ENCODE data around the gene MSN. TPM values are rescaled to one million over a fixed set of nuclear protein-coding genes. Genes with fewer than 3 reads are reported as not detected.

The MSN gene
- total RNA-seq, 2 experiments from 2014 or later: 489 to 610 TPM

DNA sequence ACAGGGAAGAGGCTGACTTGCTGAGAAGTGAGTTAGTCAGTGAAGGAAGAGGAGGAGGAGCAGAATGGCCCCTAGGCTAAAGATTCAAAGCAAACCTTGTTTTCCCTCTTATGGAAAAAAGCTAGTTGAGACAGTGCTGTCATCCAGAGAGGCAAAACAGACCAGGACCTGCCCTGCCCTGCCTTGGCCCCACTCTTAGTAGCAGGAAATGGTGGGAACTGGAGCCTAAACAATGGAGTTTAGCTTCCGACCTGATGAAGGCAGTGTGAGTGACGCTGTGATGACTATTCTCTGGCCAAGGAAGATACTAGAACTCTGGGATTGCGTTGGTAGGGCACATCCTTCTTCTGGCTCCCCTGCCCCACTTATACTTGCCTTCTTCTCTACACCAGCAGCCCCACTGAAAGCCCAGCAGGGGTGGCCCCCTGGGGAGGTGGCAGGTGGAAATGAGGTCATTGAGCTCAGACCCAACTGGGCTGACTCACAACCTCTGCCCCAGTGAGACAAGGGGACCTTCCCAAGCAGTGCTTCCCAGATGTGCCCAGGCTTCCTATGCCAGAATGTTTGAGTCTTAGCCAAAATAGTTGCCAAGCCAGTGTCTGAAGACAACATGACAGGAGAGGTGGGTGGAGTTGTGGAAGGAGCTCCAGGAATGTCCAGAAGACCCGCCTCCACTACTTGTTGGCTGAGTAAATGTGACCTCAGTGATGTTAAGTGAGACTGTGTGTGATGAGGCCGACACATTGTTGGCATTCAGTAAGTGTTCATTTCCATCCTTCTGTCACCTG lies 38.8 kb downstream of the MSN start:
- CTCF ChIA-PET: interaction anchor here (1.0 to 1.3 kb wide), 6 partner anchors 10 to 110 kb away, joined by 3 to 5 read pairs (median 4); no protein-coding TSS in a partner anchor
- DNase-seq: peak; percentile 60
- Mint-ChIP-seq H3K27ac (peak overlapping the region; percentile 87), H3K4me3 (peak overlapping the region; percentile 53), H3K36me3 (peaks cover 46% of the 10 kb centered on the region), H3K9me3 (ENCODE audit: low read depth) (no peaks in the 10 kb centered on the region), H3K27me3 (no peaks in the 10 kb centered on the region), H3K4me1 (peaks cover 70% of the 10 kb centered on the region)
- ATAC-seq: peak; percentile 69

DNA sequence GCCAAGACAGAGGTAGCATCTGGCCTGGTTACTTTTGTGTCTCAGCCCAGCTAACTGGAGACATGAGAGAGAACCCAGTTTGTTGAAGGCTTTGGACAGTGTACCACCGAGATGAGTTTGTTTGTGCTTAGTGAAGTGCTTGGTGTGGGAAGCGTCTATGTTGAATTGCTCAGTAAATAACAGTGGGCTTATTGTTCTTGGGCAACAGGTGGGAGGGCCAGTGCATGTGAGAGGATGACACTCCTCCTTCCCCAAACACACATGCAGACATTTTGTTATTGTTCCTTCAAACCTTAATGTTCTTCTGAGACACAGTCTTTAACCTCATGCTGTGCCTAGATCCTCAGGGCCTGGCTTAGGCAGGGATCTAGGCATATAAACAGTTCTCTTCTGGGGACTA lies 39.7 kb downstream of the MSN start:
- Mint-ChIP-seq H3K4me1 (peaks cover 68% of the 10 kb centered on the region), H3K27ac (peak overlapping the region; percentile 87), H3K36me3 (peaks cover 47% of the 10 kb centered on the region), H3K27me3 (no peaks in the 10 kb centered on the region), H3K4me3 (no peak overlapping the region), H3K9me3 (ENCODE audit: low read depth) (no peaks in the 10 kb centered on the region)
- ATAC-seq: no peak
- CTCF ChIA-PET: interaction anchor here (1.2 to 1.5 kb wide), 4 partner anchors 10 to 111 kb away, joined by 3 to 5 read pairs (median 4); no protein-coding TSS in a partner anchor
- no peak for DNase-seq

DNA sequence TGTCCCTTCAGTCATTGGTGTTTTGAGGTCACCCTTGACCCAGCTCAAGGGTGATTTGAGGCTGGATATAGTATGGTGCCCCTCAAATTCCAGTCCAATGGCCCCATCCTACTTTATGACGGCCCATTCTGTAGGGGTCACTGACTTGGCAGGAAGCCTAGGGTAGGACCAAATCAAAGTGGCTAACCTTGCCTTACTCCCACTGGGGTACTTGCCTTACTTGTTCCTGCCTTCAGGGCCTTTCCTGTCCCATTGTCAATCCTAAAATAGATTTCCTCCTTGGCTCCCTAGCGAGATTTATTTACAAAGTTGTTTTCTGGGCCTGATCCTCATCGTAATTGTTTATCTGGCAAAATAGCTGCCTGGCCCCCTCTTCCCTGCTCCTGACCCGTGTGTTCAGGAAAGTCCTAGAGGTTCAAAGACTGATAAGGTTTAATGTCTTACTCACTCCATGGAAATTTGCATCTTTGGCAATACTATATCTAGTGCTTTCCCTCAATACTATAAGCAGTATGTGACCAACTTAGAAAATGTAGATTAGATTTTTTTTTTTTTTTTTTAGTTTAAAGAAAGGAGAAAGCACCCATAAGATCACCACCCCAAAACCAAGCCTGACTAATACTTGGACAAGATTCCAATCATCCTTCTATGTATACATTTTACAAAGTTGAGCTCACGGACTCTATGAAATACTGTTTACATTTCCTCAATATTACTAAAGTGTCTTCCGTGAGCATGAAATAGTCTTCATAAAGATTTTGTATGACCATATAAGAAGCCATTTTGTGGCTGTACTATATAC lies 44.8 kb downstream of the MSN start:
- no peaks in the 10 kb centered on the region for H3K27me3 Mint-ChIP-seq
- no peak overlapping the region for H3K27ac Mint-ChIP-seq
- peaks cover 44% of the 10 kb centered on the region for H3K36me3 Mint-ChIP-seq
- CTCF ChIA-PET: interaction anchor here (0.6 kb wide), 1 partner anchor 8 kb away, joined by 3 read pairs; no protein-coding TSS in a partner anchor
- H3K9me3 Mint-ChIP-seq (ENCODE audit: low read depth): no peaks in the 10 kb centered on the region
- no peak for DNase-seq
- peaks cover 51% of the 10 kb centered on the region for H3K4me1 Mint-ChIP-seq
- no peak overlapping the region for H3K4me3 Mint-ChIP-seq
- ATAC-seq: no peak

DNA sequence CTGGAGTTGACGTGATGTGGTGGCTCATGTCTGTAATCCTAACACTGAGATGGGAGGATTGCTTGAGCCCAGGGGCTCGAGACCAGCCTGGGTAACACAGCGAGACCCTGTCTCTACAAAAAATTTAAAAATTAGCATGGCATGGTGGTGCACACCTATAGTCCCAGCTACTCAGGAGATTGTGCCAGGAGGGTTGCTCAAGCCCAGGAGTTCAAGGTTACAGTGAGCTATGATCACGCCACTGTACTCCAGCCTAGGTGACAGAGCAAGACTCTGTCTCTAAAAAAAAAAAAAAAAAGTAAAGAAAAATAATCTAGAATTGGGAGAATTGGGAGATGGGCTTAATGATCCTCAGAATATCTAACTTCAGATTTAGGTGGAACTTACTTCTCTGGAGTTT lies 51.1 kb downstream of the MSN start:
- CTCF ChIA-PET: interaction anchor here (1.0 to 2.3 kb wide), 3 partner anchors 11 to 19 kb away, joined by 3 to 5 read pairs (median 4); no protein-coding TSS in a partner anchor
- H3K36me3 Mint-ChIP-seq: peaks cover 62% of the 10 kb centered on the region
- ATAC-seq (no peak), DNase-seq (no peak)
- no peak overlapping the region for H3K4me3 Mint-ChIP-seq
- no peak overlapping the region for H3K27ac Mint-ChIP-seq
- H3K4me1 Mint-ChIP-seq: peaks cover 82% of the 10 kb centered on the region
- no peaks in the 10 kb centered on the region for H3K27me3 Mint-ChIP-seq
- H3K9me3 Mint-ChIP-seq (ENCODE audit: low read depth): no peaks in the 10 kb centered on the region

DNA sequence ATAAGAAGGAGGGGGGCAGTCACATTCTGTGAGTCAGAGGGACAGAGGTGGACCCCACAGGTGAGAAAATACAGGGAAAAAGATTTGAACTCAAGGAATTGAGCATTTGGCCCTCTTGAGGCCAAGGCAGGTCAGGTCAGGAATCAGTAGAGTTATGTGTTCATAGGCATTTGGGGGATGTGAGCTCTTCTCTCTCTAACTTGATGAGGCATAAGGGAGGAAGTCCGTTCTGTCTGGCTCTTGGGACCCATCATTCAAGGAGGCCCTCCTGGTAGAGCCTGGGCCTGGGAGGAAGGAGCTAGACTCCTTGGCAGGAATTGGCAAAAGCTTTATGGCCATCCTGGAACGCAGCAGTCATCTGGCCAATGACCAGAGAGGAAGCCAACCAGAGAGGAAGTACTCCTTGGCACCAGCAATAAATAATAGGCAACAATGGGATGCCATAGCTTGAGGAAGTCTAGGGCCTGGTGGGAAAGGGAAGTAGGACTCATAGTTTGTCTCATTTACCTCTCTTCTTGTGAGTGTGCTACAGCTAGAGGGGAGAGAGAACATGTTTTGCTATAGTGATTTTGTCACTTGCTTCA lies 53.0 kb downstream of the MSN start:
- H3K4me1 Mint-ChIP-seq: peaks cover 85% of the 10 kb centered on the region
- no peaks in the 10 kb centered on the region for H3K27me3 Mint-ChIP-seq
- ATAC-seq (no peak), DNase-seq (no peak)
- no peaks in the 10 kb centered on the region for H3K9me3 Mint-ChIP-seq (ENCODE audit: low read depth)
- H3K4me3 Mint-ChIP-seq: no peak overlapping the region
- CTCF ChIA-PET: interaction anchor here (0.9 to 1.0 kb wide), 2 partner anchors 15 to 23 kb away, joined by 3 to 4 read pairs; no protein-coding TSS in a partner anchor
- H3K27ac Mint-ChIP-seq: peak overlapping the region; percentile 96
- H3K36me3 Mint-ChIP-seq: peaks cover 72% of the 10 kb centered on the region

DNA sequence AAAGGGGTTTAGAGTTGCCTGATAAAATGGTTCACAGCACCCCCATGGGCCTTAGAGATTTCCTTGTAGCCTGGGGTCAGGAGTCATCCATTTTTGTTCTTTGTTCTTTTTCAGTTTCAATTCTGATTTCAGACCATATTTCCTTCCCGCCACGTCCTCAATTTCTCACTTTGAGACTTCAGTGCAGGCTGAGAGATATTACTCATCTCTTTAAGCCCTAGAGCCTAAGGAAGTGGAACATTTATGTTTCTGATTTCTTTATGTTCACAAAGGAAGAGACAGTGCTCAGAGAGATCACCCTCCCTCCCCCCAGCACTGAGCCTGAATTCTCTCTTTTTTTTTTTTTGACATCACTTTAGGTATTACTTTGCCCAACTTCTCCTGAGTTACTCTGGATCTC lies 56.3 kb downstream of the MSN start:
- H3K4me1 Mint-ChIP-seq: peaks cover 90% of the 10 kb centered on the region
- peak overlapping the region; percentile 96 for H3K27ac Mint-ChIP-seq
- no peaks in the 10 kb centered on the region for H3K9me3 Mint-ChIP-seq (ENCODE audit: low read depth)
- H3K36me3 Mint-ChIP-seq: peaks cover 72% of the 10 kb centered on the region
- DNase-seq: peak; percentile 67
- peak; percentile 88 for ATAC-seq
- no peaks in the 10 kb centered on the region for H3K27me3 Mint-ChIP-seq
- peak overlapping the region; percentile 56 for H3K4me3 Mint-ChIP-seq
- CTCF ChIA-PET: interaction anchor here (0.7 to 1.8 kb wide), 6 partner anchors 20 to 128 kb away, joined by 3 to 8 read pairs (median 4); no protein-coding TSS in a partner anchor

DNA sequence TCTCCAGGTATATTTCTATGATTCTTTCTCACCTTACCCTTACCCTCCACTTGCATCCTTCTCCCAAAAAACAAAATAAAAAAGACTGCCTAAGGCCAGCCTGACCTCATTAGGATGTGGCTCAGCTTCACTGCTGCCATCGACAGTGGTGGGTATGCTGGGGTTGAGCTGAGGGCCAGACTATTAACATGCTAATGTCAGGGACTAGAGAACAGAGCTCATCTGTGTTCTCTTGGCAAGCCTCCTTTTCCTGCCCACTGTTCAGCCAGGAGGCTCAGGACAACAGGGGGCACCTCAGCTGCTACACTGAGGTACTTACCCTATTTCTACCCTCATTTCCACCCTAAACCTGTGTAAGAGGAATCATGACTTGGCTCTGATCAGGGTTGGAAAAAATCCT lies 59.3 kb downstream of the MSN start:
- ATAC-seq (no peak), DNase-seq (no peak)
- no peak overlapping the region for H3K4me3 Mint-ChIP-seq
- peaks cover 76% of the 10 kb centered on the region for H3K36me3 Mint-ChIP-seq
- CTCF ChIA-PET: interaction anchor here (1.2 to 1.6 kb wide), 2 partner anchors 54 to 131 kb away, joined by 3 to 4 read pairs; no protein-coding TSS in a partner anchor
- peak overlapping the region; percentile 50 for H3K27ac Mint-ChIP-seq
- no peaks in the 10 kb centered on the region for H3K27me3 Mint-ChIP-seq
- no peaks in the 10 kb centered on the region for H3K9me3 Mint-ChIP-seq (ENCODE audit: low read depth)
- H3K4me1 Mint-ChIP-seq: peaks cover 85% of the 10 kb centered on the region

DNA sequence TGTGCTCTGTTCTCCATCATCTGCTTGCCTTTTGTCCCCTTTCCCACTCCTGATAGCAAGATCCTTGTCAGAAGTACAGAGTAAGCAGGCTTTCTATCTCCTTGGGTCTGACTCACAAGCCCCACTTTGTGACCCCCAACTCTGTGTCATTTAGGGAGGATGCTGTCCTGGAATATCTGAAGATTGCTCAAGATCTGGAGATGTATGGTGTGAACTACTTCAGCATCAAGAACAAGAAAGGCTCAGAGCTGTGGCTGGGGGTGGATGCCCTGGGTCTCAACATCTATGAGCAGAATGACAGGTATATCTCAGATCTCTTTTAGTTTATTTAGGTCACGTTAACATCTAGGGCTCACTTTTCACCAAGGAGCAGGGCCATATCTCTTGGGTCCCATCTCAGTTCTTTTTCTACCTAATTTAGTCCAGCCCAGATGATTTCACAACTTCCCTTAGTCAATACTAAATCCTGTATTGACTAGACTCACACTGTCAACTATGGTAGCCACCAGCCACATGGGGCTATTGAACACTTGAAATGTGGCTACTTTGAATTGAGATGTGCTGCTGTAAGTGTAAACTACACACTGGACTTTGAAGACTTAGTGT lies 64.3 kb downstream of the MSN start:
- peaks cover 48% of the 10 kb centered on the region for H3K4me1 Mint-ChIP-seq
- H3K27ac Mint-ChIP-seq: peak overlapping the region; percentile 10
- ATAC-seq (no peak), DNase-seq (no peak)
- H3K36me3 Mint-ChIP-seq: peaks cover 80% of the 10 kb centered on the region
- no peaks in the 10 kb centered on the region for H3K9me3 Mint-ChIP-seq (ENCODE audit: low read depth)
- no peak overlapping the region for H3K4me3 Mint-ChIP-seq
- no peaks in the 10 kb centered on the region for H3K27me3 Mint-ChIP-seq
- CTCF ChIA-PET: no interaction called here

DNA sequence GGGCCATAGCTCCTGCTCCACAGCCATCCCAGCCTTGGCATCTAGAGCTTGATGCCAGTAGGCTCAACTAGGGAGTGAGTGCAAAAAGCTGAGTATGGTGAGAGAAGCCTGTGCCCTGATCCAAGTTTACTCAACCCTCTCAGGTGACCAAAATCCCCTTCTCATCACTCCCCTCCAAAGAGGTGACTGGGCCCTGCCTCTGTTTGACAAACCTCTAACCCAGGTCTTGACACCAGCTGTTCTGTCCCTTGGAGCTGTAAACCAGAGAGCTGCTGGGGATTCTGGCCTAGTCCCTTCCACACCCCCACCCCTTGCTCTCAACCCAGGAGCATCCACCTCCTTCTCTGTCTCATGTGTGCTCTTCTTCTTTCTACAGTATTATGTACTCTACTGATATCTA lies 73.5 kb downstream of the MSN start:
- Mint-ChIP-seq H3K9me3 (ENCODE audit: low read depth) (no peaks in the 10 kb centered on the region), H3K4me1 (peaks cover 34% of the 10 kb centered on the region), H3K36me3 (peaks cover 63% of the 10 kb centered on the region), H3K27ac (no peak overlapping the region), H3K4me3 (no peak overlapping the region), H3K27me3 (no peaks in the 10 kb centered on the region)
- CTCF ChIA-PET: interaction anchor here (1.0 to 1.2 kb wide), 2 partner anchors 10 to 145 kb away, joined by 3 read pairs; no protein-coding TSS in a partner anchor
- no peak for DNase-seq
- no peak for ATAC-seq

DNA sequence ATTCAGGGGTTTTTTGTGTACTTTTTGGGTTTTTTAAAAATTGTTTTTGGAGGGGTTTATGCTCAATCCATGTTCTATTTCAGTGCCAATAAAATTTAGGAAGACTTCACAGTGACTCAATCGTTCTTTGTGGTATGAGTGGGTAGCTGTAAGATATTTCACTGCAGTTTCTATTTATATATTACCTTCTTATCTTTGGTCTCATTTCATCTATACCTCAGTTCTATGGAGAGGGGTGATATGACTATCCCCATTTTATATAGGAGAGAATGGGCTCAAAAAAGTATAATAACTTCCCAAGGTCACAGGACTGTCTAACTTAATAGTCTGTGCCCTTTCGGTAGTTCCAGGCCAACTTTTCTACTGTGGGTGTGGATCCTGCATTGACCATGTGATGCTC lies 74.4 kb downstream of the MSN start:
- H3K36me3 Mint-ChIP-seq: peaks cover 61% of the 10 kb centered on the region
- CTCF ChIA-PET: interaction anchor here (1.2 kb wide), 1 partner anchor 146 kb away, joined by 3 read pairs; no protein-coding TSS in a partner anchor
- no peak overlapping the region for H3K4me3 Mint-ChIP-seq
- H3K4me1 Mint-ChIP-seq: peaks cover 38% of the 10 kb centered on the region
- ATAC-seq: no peak
- H3K27me3 Mint-ChIP-seq: no peaks in the 10 kb centered on the region
- H3K27ac Mint-ChIP-seq: peak overlapping the region; percentile 15
- no peak for DNase-seq
- H3K9me3 Mint-ChIP-seq (ENCODE audit: low read depth): no peaks in the 10 kb centered on the region

DNA sequence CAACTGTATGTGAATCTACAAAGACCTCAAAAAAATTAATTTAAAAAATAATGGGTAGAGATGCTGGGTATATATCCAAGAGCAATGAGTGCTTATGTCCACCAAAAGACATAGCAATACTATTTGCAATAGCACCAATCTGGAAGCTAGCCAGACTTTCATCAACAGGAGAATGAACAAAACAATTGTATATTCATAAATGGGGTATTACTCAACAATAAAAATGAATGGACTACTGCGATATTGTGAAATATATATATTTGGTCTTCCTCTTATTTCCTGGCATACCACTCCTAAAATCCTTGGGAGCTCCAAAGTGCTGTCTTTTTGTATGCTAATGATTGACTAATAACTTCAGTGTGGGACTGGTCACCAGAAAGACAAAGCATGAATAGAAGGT lies 77.5 kb downstream of the MSN start:
- peaks cover 41% of the 10 kb centered on the region for H3K36me3 Mint-ChIP-seq

DNA sequence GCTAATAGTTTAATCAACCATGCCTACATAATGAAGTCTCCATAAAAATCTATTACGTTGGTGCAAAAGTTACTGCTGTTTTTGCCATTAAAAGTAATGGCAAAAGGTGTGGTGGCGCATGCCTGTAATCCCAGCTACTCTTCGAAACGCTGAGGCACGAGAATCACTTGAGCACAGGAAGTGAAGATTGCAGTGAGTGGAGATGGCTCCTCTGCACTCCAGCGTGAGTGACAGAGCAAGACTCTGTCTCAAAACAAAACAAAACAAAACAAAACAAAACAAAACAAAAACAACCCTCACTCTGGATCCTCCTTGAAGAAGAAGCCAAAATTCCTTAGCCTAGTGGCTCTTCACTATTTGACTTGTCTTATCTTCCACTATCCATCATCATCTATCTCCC lies 78.0 kb downstream of the MSN start:
- CTCF ChIA-PET: interaction anchor here (0.7 to 2.7 kb wide), 6 partner anchors 8 to 268 kb away, joined by 3 to 10 read pairs (median 4); no protein-coding TSS in a partner anchor
- ATAC-seq (peak; percentile 66), DNase-seq (no peak)
- peaks cover 45% of the 10 kb centered on the region for H3K4me1 Mint-ChIP-seq
- no peaks in the 10 kb centered on the region for H3K27me3 Mint-ChIP-seq
- no peak overlapping the region for H3K4me3 Mint-ChIP-seq
- no peaks in the 10 kb centered on the region for H3K9me3 Mint-ChIP-seq (ENCODE audit: low read depth)
- peak overlapping the region; percentile 60 for H3K27ac Mint-ChIP-seq
- peaks cover 36% of the 10 kb centered on the region for H3K36me3 Mint-ChIP-seq

More for the DNA sequence above, 77.5 kb downstream of the MSN start:
- ATAC-seq (no peak), DNase-seq (no peak)
- CTCF ChIA-PET: interaction anchor here (1.1 to 2.7 kb wide), 5 partner anchors 8 to 242 kb away, joined by 3 to 10 read pairs (median 5); no protein-coding TSS in a partner anchor
- Mint-ChIP-seq H3K27me3 (no peaks in the 10 kb centered on the region), H3K27ac (no peak overlapping the region), H3K4me1 (peaks cover 47% of the 10 kb centered on the region), H3K9me3 (ENCODE audit: low read depth) (no peaks in the 10 kb centered on the region), H3K4me3 (no peak overlapping the region)

All from activated CD8-positive, alpha-beta memory T cell treated with anti-CD3 and anti-CD28 coated beads, Interleukin-2, amount 10 ng/mL, durations not matched to agents 7 days and 5 days (primary cell).